HepG2 (cell line): ENCODE results near the gene ABCC2. TPM values are rescaled to one million over a fixed set of nuclear protein-coding genes. Genes with fewer than 3 reads are reported as not detected.

ENCODE experiments used
- ATAC-seq: fragments of 200-7000 bp; cut with Tn5 transposase; 3 replicates; pipeline ENCODE4 v1.9.1; 2020; ENCODE audit warnings: mild to moderate bottlenecking, moderate library complexity
- BruUV-seq: library from RNA; stranded (reverse); fragments of 400-500 nt; replicated peaks from 2 replicates; lab custom pipeline; 2021; lab: Mats Ljungman, UMichigan
- CTCF ChIA-PET: fragments of 300-600 bp; formaldehyde crosslinking; extraction: SDS; loops from one replicate; lab custom pipeline; 2021; ENCODE audit warnings: low total read pairs, inconsistent platforms, low intra/inter-chr PET ratio; lab: Yijun Ruan, JAX
- POLR2A ChIA-PET: fragments of 350-600 bp; sonication (Branson Sonifier 250); formaldehyde crosslinking; loops from one replicate; lab custom pipeline; 2020; ENCODE audit warnings: antibody characterized with exemption, inconsistent platforms; lab: Yijun Ruan, JAX
- DNase-seq: peaks from one replicate; pipeline ENCODE4 v3.0.0-alpha.2; 2015; ENCODE audit warnings: low spot score
- FAIRE-seq: peaks from 3 replicates; lab custom pipeline; 2011; peaks lifted over from hg19 to GRCh38; lab: Jason Lieb, UNC
- H2AFZ ChIP-seq: one replicate; pipeline ENCODE4 v1.6.1; 2011; ENCODE audit warnings: low read length, inconsistent platforms
- H3K27ac ChIP-seq: fragments of 300-600 bp; 3 replicates; pipeline ENCODE4 v1.8.0; 2011; ENCODE audit warnings: mixed run types, mild to moderate bottlenecking, mixed read lengths, low read length, inconsistent platforms; ENCODE audit not compliant: insufficient read depth; ENCODE audit errors: extremely low read length
- H3K27me3 ChIP-seq, 2 experiments: fragments of 200-600 bp in 1 of 2; 2 replicates in 1 of 2; 3 replicates in 1 of 2; pipeline versions ENCODE4 v1.6.0 to v1.8.0; 2011; ENCODE audit warnings: low read length in 2 of 2, mild to moderate bottlenecking in 2 of 2, moderate library complexity in 2 of 2, inconsistent platforms in 1 of 2; ENCODE audit not compliant: insufficient read depth in 2 of 2, control insufficient read depth in 1 of 2
- H3K36me3 ChIP-seq, 2 experiments: fragments of 200-600 bp in 1 of 2; replicated peaks in 1 of 2; 2 replicates in 1 of 2; 3 replicates in 1 of 2; pipeline versions ENCODE4 v1.5.1 to v1.8.0; 2011; ENCODE audit warnings: low read length in 2 of 2, inconsistent platforms in 1 of 2; ENCODE audit not compliant: insufficient read depth in 2 of 2, control insufficient read depth in 1 of 2
- H3K4me1 ChIP-seq: 2 replicates; pipeline ENCODE4 v1.5.1; 2012; ENCODE audit warnings: low read length, inconsistent platforms; ENCODE audit not compliant: insufficient read depth
- H3K4me2 ChIP-seq: 2 replicates; pipeline ENCODE4 v1.6.0; 2011; ENCODE audit warnings: low read depth, low read length, inconsistent platforms
- H3K4me3 ChIP-seq, 3 experiments: fragments of 200-600 bp in 1 of 3; sonication (generic), shearing (Covaris generic) in 1 of 3; replicated peaks in 1 of 3; 2 replicates each; pipeline ENCODE4 v1.5.1; 2011 to 2016; ENCODE audit warnings: low read length in 3 of 3, inconsistent platforms in 2 of 3, low read depth in 2 of 3, mild to moderate bottlenecking in 2 of 3, control low read depth in 1 of 3, mixed read lengths in 1 of 3; ENCODE audit not compliant: insufficient read depth in 1 of 3
- H3K79me2 ChIP-seq: one replicate; pipeline ENCODE4 v1.6.1; 2011; ENCODE audit warnings: low read length, inconsistent platforms; ENCODE audit not compliant: insufficient read depth
- H3K9ac ChIP-seq: 2 replicates; pipeline ENCODE4 v1.6.0; 2011; ENCODE audit warnings: mild to moderate bottlenecking, low read depth, low read length, inconsistent platforms; ENCODE audit not compliant: insufficient read depth
- H3K9me3 ChIP-seq: 2 replicates; pipeline ENCODE4 v1.5.1; 2012; ENCODE audit warnings: mild to moderate bottlenecking, low read length
- H4K20me1 ChIP-seq: 2 replicates; pipeline ENCODE4 v1.6.0; 2011; ENCODE audit warnings: inconsistent platforms, mild to moderate bottlenecking, low read length, moderate library complexity; ENCODE audit not compliant: insufficient read depth
- KDM5A ChIP-seq: fragments of 200-600 bp; sonication (generic); IDR thresholded peaks from 2 replicates; pipeline ENCODE4 v1.7.0; 2018; ENCODE audit warnings: antibody characterized with exemption, mild to moderate bottlenecking, low read length, borderline replicate concordance
- MBD4 ChIP-seq: IDR thresholded peaks from 2 replicates; pipeline ENCODE4 v1.6.1; 2012; ENCODE audit warnings: low read length, inconsistent platforms, borderline replicate concordance
- MYC ChIP-seq: sonication (generic); formaldehyde crosslinking; IDR thresholded peaks from 2 replicates; pipeline ENCODE4 v1.9.0; 2021; ENCODE audit warnings: missing genetic modification reagents, borderline replicate concordance
- PITX1 ChIP-seq: sonication (generic); formaldehyde crosslinking; IDR thresholded peaks from 2 replicates; pipeline ENCODE4 v1.5.1; 2020; ENCODE audit warnings: mild to moderate bottlenecking, missing genetic modification reagents
- STAG1 ChIP-seq: sonication (generic); formaldehyde crosslinking; IDR thresholded peaks from 2 replicates; pipeline ENCODE4 v1.4.0; 2020; ENCODE audit warnings: missing genetic modification reagents
- WIZ ChIP-seq: sonication (generic); formaldehyde crosslinking; IDR thresholded peaks from 2 replicates; pipeline ENCODE4 v1.5.1; 2020; ENCODE audit warnings: mild to moderate bottlenecking, missing genetic modification reagents
- ZKSCAN1 ChIP-seq: fragments of 150-350 bp; IDR thresholded peaks from 2 replicates; pipeline ENCODE4 v1.6.1; 2014; ENCODE audit warnings: low read length
- ZNF430 ChIP-seq: sonication (generic); formaldehyde crosslinking; IDR thresholded peaks from 2 replicates; pipeline ENCODE4 v1.9.0; 2021; ENCODE audit warnings: mild to moderate bottlenecking, missing genetic modification reagents
- ZNF441 ChIP-seq: sonication (generic); formaldehyde crosslinking; IDR thresholded peaks from 2 replicates; pipeline ENCODE4 v1.7.0; 2021; ENCODE audit warnings: missing genetic modification reagents, borderline replicate concordance
- WGBS: methylation state at CpG from one replicate; pipeline ENCODE4 v1.1.6; 2017; ENCODE audit warnings: low lambda C conversion rate; 5-methylcytosine and 5-hydroxymethylcytosine counted together
- in situ Hi-C: cut with HindIII; loops from 2 replicates; pipeline ENCODE4 v1.10.0; 2017; ENCODE audit warnings: low pct_unique_long_range_greater_than_20kb; ENCODE audit not compliant: extremely low pct_ligation_motif_present
- intact Hi-C: fragments of 100-400 bp; cut with micrococcal nuclease; formaldehyde crosslinking; loops from one replicate; pipeline ENCODE4 v1.10.0; 2022; ENCODE audit not compliant: unreplicated experiment
- polyA plus RNA-seq, 8 experiments: library from polyadenylated mRNA; depleted of rRNA in 3 of 8; stranded (reverse) in 7 of 8; unstranded in 1 of 8; fragments of >200 nt; fragmentation: Illumina TruSeq in 4 of 8; extraction: Trizol in 4 of 8; gene quantifications; 2 replicates each; pipeline versions ENCODE4 v1.2.1 to v1.2.3, GENCODE V29; 2011 to 2016; ENCODE audit warnings: low read depth in 4 of 8, missing spikeins in 1 of 8, mixed read lengths in 1 of 8; ENCODE audit not compliant: insufficient read depth in 1 of 8
- total RNA-seq, 5 experiments: library from RNA; depleted of rRNA; stranded (reverse); fragments of >200 nt; fragmentation: Illumina TruSeq; extraction: Trizol; gene quantifications; 2 replicates each; pipeline ENCODE4 v1.2.3, GENCODE V29; 2016; ENCODE audit warnings: low read depth in 1 of 5
- TF ChIP-seq, protein P1 (sequence below): sonication (generic); formaldehyde crosslinking; IDR thresholded peaks from 2 replicates; pipeline ENCODE4 v1.4.0; 2020; ENCODE audit warnings: missing genetic modification reagents
- TF ChIP-seq, protein P2 (sequence below): sonication (generic); formaldehyde crosslinking; IDR thresholded peaks from 2 replicates; pipeline ENCODE4 v1.8.1; 2023; ENCODE audit warnings: missing genetic modification reagents, inconsistent platforms, borderline replicate concordance
- TF ChIP-seq, protein P3 (sequence below): sonication (generic); formaldehyde crosslinking; IDR thresholded peaks from 2 replicates; pipeline ENCODE4 v1.4.0; 2020; ENCODE audit warnings: low read depth, mild to moderate bottlenecking, missing genetic modification reagents
- TF ChIP-seq, protein P4 (sequence below): sonication (generic); formaldehyde crosslinking; IDR thresholded peaks from 2 replicates; pipeline ENCODE4 v1.5.1; 2020; ENCODE audit warnings: mild to moderate bottlenecking, missing genetic modification reagents, moderate library complexity

ABCC2 gene
- total and polyA plus RNA-seq, 2 of the 13 experiments (the other 11 are each of a cell fraction or from before 2014, with no cell fraction given): 181 to 497 TPM

DNA sequence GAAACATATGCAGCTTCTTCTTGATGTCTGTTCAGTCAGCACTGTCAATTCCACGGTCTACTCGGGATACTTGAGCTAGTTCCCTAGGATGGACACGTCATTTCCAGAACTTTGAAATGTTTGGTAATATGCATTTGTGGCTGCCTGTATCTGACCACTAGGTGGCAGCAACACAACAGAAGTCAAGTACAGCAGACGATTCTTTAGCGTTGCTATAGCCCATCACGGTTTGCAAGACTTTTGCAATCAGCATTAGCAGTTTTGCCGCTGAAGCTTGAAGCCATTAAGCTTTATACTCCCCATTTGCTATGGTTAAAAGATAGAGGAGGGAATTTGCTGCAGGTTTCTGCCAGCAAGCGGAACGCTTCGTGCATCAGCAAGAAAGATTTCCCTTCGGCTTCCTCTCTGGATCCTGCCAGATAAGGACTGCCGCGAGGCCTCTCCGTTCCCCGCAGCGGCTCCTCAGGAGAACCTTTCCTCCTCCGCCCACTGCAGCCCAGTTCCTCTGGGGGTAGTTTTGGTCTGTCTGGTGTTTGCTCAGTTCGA, 63.5 kb downstream of the ABCC2 start (continued):
- 0 out of 2 replicates have a peak, but pooled peaks have one; percentile 36 for TF ChIP-seq KDM5A
- no peak for TF ChIP-seq WIZ (CRISPR knock-in tag)
- TF ChIP-seq STAG1 (CRISPR knock-in tag): peak; percentile 90

DNA sequence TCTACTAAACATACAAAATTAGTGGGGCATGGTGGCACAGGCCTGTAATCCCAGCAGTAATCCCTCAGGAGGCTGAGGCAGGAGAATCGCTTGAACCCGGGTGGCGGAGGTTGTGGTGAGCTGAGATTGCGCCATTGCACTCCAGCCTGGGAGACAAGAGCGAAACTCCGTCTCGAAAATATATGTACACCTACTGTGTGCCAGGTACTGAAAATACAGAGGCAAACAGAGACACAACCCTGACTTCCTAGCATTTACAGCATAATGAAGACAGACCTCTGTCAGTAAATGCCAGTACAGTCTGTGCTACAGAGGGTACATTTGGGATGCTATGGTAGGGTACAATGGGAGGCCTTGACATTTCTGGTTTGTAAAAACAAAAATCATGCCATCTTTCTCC, 66.6 kb downstream of the ABCC2 start:
- Histone ChIP-seq H3K9ac (peak overlapping the region; percentile 23; the same call in 1 of the 2 replicates), H4K20me1 (peaks cover 5% of the 10 kb centered on the region), H2AFZ (no peak overlapping the region), H3K4me2 (peak overlapping the region; percentile 21; the same call in 1 of the 2 replicates), H3K4me1 (peaks cover 52% of the 10 kb centered on the region), H3K9me3 (no peaks in the 10 kb centered on the region), H3K27me3 (no peaks in the 10 kb centered on the region), H3K27ac (peak overlapping the region; percentile 69), H3K36me3 (peaks cover 32 to 79% of the 10 kb centered on the region in 2 experiments), H3K79me2 (no peaks in the 10 kb centered on the region), H3K4me3 (no peak overlapping the region)
- DNase-seq: no peak
- peak; percentile 26 for ATAC-seq
- WGBS: 96% methylated on average over 7 of the region's 7 CpGs
- CTCF ChIA-PET: no interaction called here
- BruUV-seq: no TSS peak
- POLR2A ChIA-PET: interaction anchor here (0.9 to 1.3 kb wide), 2 partner anchors 11 to 117 kb away, joined by 3 to 4 read pairs; partner anchors contain the start of genes COX15 and CUTC
- no peak for FAIRE-seq
- intact Hi-C loops: no loop called here
- in situ Hi-C loops: no loop called here
- TF ChIP-seq ZNF430 (CRISPR knock-in tag) (no peak), MYC (CRISPR knock-in tag) (no peak), ZKSCAN1 (peak; percentile 89), ZNF441 (peak; percentile 89), PITX1 (CRISPR knock-in tag) (no peak), MBD4 (0 out of 2 replicates have a peak, but pooled peaks have one; percentile 54)
- TF ChIP-seq, protein P1, sequence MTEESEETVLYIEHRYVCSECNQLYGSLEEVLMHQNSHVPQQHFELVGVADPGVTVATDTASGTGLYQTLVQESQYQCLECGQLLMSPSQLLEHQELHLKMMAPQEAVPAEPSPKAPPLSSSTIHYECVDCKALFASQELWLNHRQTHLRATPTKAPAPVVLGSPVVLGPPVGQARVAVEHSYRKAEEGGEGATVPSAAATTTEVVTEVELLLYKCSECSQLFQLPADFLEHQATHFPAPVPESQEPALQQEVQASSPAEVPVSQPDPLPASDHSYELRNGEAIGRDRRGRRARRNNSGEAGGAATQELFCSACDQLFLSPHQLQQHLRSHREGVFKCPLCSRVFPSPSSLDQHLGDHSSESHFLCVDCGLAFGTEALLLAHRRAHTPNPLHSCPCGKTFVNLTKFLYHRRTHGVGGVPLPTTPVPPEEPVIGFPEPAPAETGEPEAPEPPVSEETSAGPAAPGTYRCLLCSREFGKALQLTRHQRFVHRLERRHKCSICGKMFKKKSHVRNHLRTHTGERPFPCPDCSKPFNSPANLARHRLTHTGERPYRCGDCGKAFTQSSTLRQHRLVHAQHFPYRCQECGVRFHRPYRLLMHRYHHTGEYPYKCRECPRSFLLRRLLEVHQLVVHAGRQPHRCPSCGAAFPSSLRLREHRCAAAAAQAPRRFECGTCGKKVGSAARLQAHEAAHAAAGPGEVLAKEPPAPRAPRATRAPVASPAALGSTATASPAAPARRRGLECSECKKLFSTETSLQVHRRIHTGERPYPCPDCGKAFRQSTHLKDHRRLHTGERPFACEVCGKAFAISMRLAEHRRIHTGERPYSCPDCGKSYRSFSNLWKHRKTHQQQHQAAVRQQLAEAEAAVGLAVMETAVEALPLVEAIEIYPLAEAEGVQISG (CRISPR knock-in tag): no peak
- TF ChIP-seq, protein P2, sequence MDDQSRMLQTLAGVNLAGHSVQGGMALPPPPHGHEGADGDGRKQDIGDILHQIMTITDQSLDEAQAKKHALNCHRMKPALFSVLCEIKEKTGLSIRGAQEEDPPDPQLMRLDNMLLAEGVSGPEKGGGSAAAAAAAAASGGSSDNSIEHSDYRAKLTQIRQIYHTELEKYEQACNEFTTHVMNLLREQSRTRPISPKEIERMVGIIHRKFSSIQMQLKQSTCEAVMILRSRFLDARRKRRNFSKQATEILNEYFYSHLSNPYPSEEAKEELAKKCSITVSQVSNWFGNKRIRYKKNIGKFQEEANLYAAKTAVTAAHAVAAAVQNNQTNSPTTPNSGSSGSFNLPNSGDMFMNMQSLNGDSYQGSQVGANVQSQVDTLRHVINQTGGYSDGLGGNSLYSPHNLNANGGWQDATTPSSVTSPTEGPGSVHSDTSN: no peak
- TF ChIP-seq, protein P3, sequence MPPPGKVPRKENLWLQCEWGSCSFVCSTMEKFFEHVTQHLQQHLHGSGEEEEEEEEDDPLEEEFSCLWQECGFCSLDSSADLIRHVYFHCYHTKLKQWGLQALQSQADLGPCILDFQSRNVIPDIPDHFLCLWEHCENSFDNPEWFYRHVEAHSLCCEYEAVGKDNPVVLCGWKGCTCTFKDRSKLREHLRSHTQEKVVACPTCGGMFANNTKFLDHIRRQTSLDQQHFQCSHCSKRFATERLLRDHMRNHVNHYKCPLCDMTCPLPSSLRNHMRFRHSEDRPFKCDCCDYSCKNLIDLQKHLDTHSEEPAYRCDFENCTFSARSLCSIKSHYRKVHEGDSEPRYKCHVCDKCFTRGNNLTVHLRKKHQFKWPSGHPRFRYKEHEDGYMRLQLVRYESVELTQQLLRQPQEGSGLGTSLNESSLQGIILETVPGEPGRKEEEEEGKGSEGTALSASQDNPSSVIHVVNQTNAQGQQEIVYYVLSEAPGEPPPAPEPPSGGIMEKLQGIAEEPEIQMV (CRISPR knock-in tag): no peak
- TF ChIP-seq, protein P4, sequence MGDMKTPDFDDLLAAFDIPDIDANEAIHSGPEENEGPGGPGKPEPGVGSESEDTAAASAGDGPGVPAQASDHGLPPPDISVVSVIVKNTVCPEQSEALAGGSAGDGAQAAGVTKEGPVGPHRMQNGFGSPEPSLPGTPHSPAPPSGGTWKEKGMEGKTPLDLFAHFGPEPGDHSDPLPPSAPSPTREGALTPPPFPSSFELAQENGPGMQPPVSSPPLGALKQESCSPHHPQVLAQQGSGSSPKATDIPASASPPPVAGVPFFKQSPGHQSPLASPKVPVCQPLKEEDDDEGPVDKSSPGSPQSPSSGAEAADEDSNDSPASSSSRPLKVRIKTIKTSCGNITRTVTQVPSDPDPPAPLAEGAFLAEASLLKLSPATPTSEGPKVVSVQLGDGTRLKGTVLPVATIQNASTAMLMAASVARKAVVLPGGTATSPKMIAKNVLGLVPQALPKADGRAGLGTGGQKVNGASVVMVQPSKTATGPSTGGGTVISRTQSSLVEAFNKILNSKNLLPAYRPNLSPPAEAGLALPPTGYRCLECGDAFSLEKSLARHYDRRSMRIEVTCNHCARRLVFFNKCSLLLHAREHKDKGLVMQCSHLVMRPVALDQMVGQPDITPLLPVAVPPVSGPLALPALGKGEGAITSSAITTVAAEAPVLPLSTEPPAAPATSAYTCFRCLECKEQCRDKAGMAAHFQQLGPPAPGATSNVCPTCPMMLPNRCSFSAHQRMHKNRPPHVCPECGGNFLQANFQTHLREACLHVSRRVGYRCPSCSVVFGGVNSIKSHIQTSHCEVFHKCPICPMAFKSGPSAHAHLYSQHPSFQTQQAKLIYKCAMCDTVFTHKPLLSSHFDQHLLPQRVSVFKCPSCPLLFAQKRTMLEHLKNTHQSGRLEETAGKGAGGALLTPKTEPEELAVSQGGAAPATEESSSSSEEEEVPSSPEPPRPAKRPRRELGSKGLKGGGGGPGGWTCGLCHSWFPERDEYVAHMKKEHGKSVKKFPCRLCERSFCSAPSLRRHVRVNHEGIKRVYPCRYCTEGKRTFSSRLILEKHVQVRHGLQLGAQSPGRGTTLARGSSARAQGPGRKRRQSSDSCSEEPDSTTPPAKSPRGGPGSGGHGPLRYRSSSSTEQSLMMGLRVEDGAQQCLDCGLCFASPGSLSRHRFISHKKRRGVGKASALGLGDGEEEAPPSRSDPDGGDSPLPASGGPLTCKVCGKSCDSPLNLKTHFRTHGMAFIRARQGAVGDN (CRISPR knock-in tag): peak; percentile 37; the same call in 1 of the 2 replicates
